CD4-positive, alpha-beta T cell treated with Interleukin-12 subunit alpha and Interleukin-12 subunit beta, for 1 hour (primary cell): Measurements from ENCODE around the gene AGAP6.
"Not testable (repeated sequence)": the region's sequence is repeated elsewhere in the genome, so short reads cannot be mapped to it uniquely, and the experiment has no call there.

Source experiments
- DNase-seq: peaks from one replicate; pipeline ENCODE4 v3.0.0-alpha.2; 2020

The AGAP6 gene

DNA sequence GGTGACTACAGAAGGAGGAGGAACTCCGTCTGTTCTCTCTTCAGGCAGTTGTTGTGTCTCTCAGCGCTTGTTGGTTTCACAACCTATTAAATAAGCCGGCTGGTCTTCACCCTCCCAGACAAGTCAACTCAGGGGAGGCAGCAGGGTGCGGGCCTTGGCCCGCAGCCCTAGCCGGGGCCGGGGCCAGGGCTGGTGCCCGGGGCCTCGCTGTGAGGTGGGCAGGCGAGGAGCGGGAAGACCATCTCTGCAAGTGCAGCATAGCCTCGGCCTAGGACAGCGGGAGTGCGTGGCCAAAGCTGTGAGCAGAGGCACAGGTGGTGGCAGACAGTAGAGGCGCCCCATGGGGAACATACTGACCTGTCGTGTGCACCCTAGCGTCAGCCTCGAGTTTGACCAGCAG lies at the start of gene AGAP6:
Gene AGAP6, plus strand, starts transcription at position 31 of the 400 bp plus-strand sequence. Its CDS starts 310 bp downstream, at position 341.
- DNase-seq = not testable (repeated sequence)

DNA sequence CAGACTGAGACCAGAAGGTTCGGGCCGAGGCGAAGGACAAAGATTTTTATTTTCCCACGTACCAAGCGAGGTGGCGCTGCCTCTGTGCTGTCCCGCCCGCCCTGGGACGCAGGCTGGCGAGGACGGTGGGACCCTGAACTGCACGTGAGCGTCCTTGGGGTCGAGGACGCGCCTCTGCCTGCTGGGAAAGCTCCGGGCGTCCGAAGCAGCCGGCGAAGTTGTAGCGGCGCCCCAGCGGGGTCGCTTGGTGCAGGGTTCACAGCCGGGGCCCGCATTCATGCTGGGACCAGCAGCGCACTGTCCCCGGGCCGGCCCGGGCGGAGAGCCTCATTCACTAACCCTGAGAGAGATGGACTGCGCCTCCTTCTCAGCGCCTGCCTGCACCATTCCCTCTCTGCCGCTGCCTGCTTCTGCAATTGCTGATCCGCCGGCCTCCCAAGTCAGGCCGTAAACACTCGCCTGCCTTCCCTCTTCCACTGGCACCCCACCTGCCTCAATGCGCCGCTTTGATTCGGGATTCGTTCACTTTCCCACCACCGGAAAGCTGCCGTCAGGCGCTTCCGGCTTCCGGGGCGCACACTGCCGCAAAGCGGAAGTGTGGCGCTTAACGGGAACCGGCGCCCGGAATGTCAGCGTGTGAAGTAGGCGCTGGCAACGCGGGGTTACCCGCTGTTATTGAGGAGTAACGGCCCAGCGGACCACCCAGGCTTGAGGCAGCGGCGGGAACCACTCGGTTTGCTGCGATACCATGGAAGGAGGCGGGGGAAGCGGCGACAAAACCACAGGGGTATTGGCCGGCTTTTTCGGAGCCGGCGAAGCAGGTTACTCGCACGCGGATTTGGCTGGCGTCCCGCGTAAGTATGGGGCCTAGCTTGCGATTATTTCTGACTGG lies 46.5 kb upstream of the AGAP6 start, which contains the start of the genes PARG and TIMM23B:
Gene PARG, minus strand, starts transcription at position 581 of the 892 bp plus-strand sequence. Its CDS starts 302 bp downstream, at position 279.
Gene TIMM23B, plus strand, starts transcription at position 607 of the 892 bp plus-strand sequence. Its CDS starts 142 bp downstream, at position 749.
- peak; percentile 84 for DNase-seq

DNA sequence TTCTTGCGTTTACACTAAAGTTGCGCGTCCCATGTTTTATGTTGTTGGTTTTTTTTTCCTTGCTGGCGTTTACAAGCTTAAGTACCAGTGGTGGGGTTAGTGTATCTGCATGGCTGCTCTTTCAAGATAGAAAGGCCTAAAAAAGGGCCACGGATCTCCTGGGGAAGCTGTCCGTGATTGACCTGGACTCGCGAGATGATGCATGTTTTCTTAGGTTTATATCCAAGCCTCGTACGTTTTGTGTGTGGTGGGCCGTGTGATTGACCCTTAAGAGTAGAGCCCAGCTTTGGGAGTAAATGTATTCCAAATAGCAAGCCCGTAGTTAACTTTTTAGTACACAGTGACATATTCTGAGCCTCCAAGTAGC lies 45.9 kb upstream of the AGAP6 start:
- DNase-seq = not testable (repeated sequence)

DNA sequence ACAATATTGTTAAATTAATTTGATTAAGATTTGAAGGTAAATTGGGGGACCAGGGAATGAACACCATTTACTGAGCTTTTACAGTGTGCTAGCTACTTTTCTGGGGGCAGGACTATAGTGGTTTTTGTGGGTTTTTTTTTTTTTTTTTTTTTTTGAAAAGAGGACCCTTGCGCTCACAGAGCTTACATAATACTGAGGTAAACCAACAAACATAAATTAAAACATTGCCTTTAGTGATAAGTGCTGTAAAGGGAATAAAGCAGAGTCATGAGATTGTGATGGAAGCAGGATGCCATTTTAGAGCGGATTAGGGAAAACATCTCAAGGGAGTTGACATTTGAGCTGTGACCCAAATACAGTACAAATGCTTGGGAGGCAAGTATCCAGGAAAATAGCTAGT lies 44.6 kb upstream of the AGAP6 start:
- not testable (repeated sequence) for DNase-seq

DNA sequence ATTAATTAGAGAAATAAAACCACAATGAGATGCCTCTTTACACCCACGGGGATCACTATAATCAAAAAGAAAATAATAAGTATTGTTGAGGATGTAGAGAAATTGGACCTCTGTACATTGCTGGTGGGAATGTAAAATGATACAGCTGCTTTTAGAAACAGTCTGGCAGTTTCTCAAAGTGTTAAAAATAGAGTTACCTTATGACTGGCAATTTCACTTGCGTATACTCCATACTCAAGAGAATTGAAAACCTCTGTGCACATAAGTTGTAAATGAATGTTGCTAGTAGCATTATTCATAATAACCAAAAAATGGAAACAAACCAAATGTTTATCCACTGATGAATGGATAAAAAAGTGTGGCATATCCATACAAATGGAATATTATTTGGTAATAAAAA lies 40.1 kb upstream of the AGAP6 start:
- not testable (repeated sequence) for DNase-seq

DNA sequence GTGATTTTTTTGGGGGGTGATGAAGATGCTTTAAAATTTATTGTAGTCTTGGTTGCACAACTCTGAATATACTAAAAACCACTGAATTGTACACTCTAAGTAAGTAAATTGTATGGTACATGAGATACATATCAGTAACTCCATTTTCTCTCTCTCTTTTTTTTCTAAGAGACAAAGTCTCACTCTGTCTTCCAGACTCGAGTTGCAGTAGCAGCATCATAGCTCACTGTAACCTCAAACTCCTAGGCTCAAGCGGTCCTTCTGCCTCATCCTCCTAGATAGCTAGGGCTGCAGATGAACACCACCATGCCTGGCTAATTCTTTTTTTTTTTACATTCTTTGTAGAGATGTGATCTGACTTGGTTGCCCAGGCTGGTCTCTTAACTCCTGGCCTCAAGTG lies 39.5 kb upstream of the AGAP6 start:
- not testable (repeated sequence) for DNase-seq

DNA sequence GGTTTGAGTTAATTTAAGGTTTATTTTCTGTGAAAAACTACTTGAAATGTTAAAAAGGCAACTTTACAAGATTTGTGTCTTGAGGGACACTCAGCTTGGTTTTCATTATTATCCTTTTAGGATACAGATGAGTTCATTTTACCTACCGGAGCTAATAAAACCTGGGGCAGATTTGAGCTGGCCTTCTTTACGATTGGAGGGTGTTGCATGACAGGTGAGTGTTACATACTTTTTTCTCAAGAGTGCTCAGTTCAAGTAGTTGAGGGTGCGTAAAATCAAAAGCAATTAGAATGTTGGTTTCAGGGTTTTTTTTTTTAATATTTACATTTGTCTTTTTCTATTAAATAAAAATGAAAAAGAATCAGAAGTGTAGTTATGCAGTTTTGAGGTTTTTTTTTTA lies 36.2 kb upstream of the AGAP6 start:
- DNase-seq = not testable (repeated sequence)

DNA sequence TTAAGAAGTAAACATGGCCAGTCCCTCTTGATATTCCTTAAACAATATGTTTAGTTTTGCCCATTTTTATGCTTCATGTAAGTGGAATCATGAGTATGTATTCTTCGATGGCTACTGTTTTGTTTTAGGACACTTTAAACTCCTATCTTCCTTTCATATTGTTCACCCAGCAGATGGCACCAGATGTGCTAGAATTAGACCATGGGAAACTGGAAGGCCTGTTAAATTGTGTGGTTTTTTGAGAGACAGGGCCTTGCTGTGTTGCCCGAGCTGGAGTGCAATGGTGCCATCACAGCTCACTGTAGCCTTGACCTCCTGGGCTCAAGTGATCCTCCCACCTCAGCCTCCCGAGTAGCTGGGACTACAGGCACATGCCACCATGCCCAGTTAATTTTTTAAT lies 35.1 kb upstream of the AGAP6 start:
- DNase-seq = not testable (repeated sequence)

DNA sequence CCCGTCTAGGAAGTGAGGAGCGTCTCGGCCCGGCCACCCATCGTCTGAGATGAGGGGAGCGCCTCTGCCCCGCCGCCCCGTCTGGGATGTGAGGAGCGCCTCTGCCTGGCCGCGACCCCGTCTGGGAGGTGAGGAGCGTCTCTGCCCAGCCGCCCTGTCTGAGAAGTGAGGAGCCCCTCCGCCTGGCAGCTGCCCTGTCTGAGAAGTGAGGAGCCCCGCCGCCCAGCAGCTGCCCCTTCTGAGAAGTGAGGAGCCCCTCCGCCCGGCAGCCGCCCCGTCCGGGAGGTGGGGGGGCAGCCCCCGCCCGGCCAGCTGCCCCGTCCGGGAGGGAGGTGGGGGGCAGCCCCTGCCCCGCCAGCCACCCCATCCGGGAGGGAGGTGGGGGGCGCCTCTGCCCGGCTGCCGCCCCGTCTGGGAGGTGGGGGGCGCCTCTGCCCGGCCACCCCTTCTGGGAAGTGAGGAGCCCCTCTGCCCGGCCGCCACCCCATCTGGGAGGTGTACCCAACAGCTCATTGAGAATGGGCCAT lies 17.8 kb upstream of the AGAP6 start:
- DNase-seq = not testable (repeated sequence)

DNA sequence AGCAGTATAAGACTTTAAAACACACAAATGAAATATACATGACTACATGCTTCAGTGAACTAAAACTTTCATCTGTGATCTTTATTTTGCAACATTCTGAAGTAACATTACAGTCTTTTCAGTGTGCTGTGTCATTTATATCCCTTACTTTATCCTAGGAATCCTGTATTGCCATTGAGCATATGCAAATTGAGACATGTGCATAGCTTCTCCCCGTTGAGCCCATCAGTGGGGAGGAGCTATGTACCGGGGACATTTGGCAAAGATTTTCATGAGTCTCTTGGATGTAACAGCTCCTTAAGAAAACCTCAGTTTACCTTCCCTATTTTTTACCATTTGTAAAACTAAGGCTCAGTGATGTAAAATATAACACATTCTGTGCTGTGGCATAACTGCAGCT lies 16.7 kb upstream of the AGAP6 start:
- DNase-seq = not testable (repeated sequence)

DNA sequence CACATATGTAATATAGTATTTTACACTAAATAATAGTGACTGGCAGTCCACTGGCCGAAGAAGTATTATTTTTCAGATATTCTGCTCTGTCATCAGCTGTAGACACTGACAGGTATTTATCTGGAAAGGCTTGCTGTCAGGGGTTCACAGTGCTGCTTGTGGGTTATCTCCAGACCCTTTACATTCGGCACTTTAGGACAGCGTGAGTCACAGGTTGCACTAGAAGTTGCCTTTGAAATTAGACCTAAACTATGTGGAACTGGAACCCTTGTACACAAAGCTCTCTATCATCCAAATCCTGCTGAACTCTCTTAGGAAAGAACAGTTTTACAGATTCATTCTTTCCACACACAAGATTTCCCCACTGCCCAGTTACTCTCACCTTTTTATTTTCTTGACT lies 16.1 kb upstream of the AGAP6 start:
- not testable (repeated sequence) for DNase-seq

DNA sequence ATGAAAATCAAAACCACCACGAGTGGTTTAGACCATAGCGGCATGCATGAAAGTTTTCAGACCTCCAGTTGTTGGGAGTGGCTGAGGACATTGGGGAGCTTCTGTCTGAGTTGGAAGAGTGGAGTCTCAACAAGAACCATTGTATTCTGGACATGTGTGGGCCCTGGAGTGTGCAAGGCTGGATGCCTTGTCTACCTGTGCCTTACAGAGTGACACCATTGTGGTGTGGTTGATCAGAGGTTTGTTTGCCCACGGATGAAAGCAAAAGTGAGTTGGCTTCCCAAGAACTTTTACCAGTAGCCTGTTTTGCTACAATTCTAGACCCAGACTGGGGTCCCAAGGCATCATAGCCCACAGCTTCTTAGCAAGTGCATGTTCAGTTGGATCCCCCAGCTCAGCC lies 10.4 kb upstream of the AGAP6 start:
- not testable (repeated sequence) for DNase-seq

DNA sequence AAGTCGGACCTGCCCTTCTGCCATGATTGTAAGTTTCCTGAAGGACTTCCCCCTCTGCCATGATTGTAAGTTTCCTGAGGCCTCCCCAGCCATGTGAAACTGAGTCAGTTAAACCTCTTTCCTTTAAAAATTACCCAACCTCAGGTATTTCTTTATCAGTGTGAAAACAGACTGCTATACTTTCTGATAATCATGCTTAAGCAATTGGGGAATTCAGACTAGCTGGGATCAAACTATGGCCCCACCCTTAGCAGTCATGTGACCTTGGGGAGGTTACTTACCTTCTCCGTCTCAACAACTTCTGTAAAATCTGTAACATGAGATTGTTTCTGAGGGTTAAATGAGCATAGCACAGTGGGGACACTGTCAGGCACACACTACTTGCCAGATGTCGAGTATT lies 999 bp upstream of the AGAP6 start:
- not testable (repeated sequence) for DNase-seq

DNA sequence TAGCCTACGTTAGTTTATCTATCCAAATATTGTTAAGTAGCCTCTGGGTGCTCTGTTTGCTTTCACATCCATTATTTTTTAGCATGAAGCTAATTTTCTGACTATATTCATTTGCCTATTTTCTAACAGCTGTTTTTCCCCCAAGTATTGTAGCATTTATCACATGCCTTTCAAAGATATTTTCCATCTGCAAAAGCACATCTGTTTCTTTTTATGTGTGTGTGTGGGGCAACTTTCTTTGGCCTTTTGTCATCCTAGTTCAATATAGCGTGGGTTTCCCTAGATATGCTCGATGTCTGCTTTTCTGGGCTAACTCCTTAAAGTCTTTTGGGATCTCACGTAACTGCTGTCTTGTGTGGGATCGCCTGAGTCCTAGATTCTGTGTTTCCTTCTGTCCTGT lies 7.1 kb downstream of the AGAP6 start:
- DNase-seq = not testable (repeated sequence)

DNA sequence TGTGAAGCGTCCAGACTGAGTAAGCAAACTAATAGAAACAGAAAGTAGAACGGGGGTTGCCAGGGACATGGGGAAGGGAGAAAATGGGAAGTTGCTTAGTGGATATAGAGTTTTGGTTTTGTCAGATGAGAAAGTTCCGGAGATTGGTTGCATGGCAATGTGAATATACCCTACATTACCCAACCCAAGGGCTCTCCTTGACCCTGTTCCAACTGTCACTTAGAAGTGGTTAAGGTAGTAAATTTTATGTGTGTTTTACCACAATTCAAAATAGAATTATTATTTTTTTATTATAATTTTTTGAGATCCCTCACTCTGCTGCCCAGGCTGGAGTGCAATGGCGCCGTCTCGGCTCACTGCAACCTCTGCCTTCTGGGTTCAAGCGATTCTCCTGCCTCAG lies 25.8 kb downstream of the AGAP6 start:
- DNase-seq = not testable (repeated sequence)

DNA sequence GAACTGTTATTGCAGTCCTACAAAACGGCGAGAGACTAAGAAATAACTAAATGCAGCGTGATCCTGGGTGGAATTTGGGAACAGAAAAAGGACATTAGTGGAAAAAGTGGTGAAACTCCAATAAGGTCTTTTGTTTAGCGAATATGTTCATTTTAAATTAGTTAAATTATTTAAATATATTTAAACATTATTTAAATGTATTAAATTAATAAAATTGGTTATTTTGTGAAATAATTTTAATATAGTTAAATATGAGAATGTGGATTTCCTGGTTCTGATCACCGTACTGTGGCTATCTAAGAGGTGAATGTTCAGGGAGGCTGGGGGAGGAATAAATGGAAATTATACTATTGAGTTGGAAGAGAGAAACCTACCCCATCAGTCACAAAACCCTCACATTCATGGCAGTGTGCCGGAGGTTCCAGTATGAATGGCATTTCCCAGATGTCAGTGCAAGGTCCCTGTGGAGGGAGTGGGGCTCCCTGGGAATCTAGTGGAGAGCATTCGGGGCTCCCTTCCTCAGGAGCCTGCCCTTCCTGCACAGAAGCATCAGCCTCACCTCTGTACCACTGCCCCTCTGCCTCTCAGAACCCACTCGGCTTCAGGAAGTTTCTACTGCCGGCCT lies 27.5 kb downstream of the AGAP6 start:
- DNase-seq = not testable (repeated sequence)

DNA sequence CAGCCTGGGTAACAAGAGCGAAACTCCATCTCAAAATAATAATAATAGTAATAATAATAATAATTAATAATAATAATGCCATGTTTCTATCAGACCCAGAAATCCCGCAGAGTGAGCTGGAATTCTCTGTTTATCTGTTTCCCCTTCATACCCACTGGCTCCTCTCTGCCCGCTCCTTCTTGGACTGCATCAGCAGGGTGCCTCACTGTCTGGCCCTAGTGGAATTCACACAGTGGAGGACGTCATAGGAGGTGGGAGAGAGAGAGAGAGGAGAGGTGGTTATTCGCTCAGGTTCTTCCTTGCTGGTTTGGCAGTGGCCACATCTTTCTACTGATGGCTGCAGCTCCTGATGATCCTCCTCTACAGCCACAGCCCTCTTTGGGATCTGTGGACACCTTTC lies 28.7 kb downstream of the AGAP6 start:
- DNase-seq = not testable (repeated sequence)

DNA sequence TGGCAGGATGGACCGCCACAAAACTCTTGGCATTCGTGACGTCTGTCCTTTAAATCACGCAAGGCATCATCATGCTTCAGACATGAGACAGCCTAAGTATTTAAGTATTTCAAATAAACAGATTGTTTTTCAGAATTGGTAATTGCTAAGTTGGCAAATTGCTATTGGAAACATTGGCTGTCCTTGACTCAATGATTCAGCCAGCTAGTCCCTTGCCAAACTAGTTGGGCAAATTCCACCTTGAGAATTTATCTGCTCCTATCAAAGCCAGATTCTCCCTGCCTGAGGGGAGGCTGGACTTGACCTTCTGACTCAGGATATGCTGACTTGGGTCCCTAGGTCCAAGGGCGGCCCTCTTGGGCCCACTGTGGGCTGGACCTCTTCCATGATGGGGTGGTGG lies 29.4 kb downstream of the AGAP6 start:
- DNase-seq = not testable (repeated sequence)

DNA sequence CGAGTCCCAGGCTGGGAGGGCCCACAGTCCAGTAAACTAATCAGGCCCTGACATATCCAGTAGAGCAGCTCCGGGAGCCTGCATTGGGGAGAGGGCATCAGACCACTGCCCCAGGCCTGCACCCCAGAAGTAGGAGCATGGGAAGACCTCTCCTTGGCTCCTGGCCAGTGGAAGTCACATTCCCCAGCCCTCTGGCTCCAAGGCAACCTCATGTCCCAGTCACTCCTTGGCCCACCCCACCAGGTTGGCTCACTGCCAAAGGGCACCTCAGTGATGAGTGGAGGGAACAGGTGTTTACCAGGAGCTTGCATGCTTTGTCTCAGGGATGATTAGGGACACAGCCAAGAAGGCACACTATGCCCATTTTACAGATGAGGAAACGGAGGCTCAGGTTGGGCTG lies 31.1 kb downstream of the AGAP6 start:
- DNase-seq = not testable (repeated sequence)

DNA sequence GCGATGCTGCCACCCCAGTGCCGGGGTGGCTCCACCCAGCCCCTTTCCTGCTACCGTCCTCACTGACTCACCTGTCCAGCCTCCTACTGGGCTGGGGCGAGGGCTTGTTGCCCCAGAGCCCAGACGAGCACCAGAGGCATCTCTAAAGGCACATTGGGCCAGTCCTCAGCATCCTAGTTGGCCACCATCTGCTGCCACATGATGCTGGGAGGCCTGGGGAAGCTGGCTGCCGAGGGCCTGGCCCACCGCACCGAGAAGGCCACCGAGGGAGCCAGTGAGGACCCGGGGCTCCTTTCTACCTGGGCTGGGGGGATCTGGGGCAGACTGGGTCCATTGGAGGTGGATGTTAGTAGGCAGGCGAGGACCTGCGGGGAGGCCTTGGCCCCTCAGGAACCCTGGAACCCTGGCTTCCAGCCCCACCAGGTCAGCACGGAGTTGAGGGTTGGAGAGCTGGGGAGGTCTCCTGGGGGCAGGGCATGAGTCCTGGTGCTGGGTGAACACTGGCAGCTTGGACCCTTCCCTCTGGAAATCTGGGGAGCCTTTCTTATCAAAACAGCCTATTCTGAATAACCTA lies 32.3 kb downstream of the AGAP6 start:
- not testable (repeated sequence) for DNase-seq

DNA sequence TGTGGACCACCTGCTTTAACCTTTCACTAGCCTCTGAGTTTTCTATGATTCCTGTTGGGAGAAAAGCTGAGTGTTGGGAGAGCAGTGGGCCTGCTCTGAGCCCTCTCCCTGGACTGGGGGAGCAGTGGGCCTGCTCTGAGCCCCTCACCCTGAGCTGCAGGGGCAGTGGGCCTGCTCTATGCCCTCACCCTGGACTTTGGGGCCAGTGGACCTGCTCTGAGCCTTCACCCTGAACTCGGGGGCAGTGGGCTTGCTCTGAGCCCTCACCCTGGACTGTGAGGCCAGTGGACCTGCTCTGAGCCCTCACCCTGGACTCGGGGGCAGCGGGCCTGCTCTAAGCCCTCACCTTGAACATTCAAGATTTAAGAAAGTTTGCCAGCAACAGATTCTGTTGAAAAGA lies 33.4 kb downstream of the AGAP6 start:
- DNase-seq = no peak

DNA sequence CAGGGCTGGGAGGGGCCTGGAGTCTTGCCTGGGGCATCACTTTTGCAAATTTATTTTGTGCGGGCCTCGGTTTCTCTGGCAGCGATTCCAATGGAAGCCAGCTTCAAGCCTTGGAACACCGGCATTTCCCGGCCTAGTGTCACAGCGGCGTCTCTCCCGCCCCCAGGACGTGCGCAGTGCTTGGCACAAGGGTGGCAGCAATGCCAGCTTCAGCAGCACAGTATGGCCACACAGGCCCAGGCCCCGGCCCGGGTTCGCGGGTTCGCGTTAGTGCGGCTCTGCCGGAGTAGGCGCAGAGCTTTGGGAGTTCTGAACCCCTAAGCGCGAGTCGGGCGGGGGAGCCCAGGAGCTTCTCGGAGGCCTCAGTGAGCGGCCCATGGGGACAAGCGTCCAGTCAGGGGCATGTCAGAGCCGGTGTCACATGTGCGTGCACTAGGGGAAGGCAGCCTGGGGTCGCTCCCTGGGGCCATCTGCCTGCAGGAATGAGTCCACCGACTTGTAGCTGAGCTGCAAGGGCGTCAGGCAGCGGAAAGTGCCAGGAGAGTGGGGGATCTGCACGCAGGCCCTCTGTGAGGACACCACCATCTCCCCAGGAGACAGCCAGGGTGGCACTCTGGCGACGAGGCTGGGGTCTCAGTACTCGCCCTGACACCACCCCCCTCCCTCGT lies 36.6 kb downstream of the AGAP6 start:
- DNase-seq = not testable (repeated sequence)

DNA sequence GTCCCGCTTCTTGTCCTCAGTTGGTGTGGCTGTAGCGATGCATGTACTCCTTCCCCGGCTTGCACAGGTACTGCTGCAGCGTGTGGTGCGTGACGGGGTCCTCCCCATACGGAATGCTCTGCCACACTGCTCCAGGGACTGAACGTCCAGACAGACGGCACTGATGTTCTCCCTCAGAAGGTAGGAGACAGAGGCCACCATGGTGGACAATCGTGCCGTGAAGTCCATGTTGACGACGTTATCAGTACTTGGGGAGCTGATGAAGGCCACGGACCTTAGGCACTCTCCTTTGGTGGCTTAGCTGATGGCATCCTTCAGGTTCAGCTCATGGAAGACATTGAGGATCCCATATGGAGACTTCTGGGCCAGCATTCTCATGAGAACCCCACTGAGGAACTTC lies 37.4 kb downstream of the AGAP6 start:
- no peak for DNase-seq
